HG03460 (cell line): ENCODE measurements around the gene CH25H.

Source experiments
- ATAC-seq: cut with Tn5 transposase; IDR thresholded peaks from one replicate; pipeline ENCODE4 v1.9.1; 2021; ENCODE audit not compliant: unreplicated experiment

CH25H gene

GRCh38 chr10:89158446-89158845 lies 48.7 kb downstream of the CH25H start:
- ATAC-seq: no peak

- no peak for ATAC-seq
Measured at GRCh38 chr10:89156161-89156835, 50.8 kb downstream of the CH25H start.
